ENCODE data around the gene MAF. TPM values are rescaled to one million over a fixed set of nuclear protein-coding genes. Genes with fewer than 3 reads are reported as not detected.

The MAF gene
- total RNA-seq, 1 donor from 2014 or later: 100 TPM

GRCh38 chr16:79592186-79592585 lies 8.4 kb downstream of the MAF start:
- DNase-seq (ENCODE audit: low spot score): no peak

- DNase-seq (ENCODE audit: low spot score): no peak
Measured at GRCh38 chr16:79589601-79590102, 10.9 kb downstream of the MAF start.

- DNase-seq (ENCODE audit: low spot score): no peak
Measured at GRCh38 chr16:79587897-79588296, 12.6 kb downstream of the MAF start.

- no peak for DNase-seq (ENCODE audit: low spot score)
Measured at GRCh38 chr16:79587296-79587695, 13.2 kb downstream of the MAF start.

GRCh38 chr16:79582789-79583188 lies 17.7 kb downstream of the MAF start:
- no peak for DNase-seq (ENCODE audit: low spot score)

GRCh38 chr16:79580453-79581191 lies 19.9 kb downstream of the MAF start:
- DNase-seq (ENCODE audit: low spot score): no peak

- no peak for DNase-seq (ENCODE audit: low spot score)
Measured at GRCh38 chr16:79576602-79577001, 23.9 kb downstream of the MAF start.

- DNase-seq (ENCODE audit: low spot score): no peak
Measured at GRCh38 chr16:79573884-79574283, 26.7 kb downstream of the MAF start.

GRCh38 chr16:79573071-79573470 lies 27.5 kb downstream of the MAF start:
- DNase-seq (ENCODE audit: low spot score): no peak

GRCh38 chr16:79571903-79572535 lies 28.5 kb downstream of the MAF start:
- DNase-seq (ENCODE audit: low spot score): no peak

GRCh38 chr16:79571065-79571902 lies 29.3 kb downstream of the MAF start:
- DNase-seq (ENCODE audit: low spot score): no peak

- DNase-seq (ENCODE audit: low spot score): no peak
Measured at GRCh38 chr16:79564671-79565107, 35.8 kb downstream of the MAF start.

- no peak for DNase-seq (ENCODE audit: low spot score)
Measured at GRCh38 chr16:79563921-79564320, 36.6 kb downstream of the MAF start.

- no peak for DNase-seq (ENCODE audit: low spot score)
Measured at GRCh38 chr16:79562166-79562823, 38.2 kb downstream of the MAF start.

GRCh38 chr16:79561729-79562128 lies 38.8 kb downstream of the MAF start:
- DNase-seq (ENCODE audit: low spot score): no peak

GRCh38 chr16:79560923-79561322 lies 39.6 kb downstream of the MAF start:
- DNase-seq (ENCODE audit: low spot score): no peak

GRCh38 chr16:79560318-79560717 lies 40.2 kb downstream of the MAF start:
- DNase-seq (ENCODE audit: low spot score): no peak

- DNase-seq (ENCODE audit: low spot score): no peak
Measured at GRCh38 chr16:79559532-79559931, 41.0 kb downstream of the MAF start.

- DNase-seq (ENCODE audit: low spot score): no peak
Measured at GRCh38 chr16:79557421-79557820, 43.1 kb downstream of the MAF start.

- DNase-seq (ENCODE audit: low spot score): no peak
Measured at GRCh38 chr16:79554912-79555311, 45.6 kb downstream of the MAF start.

- no peak for DNase-seq (ENCODE audit: low spot score)
Measured at GRCh38 chr16:79550373-79550772, 50.2 kb downstream of the MAF start.

Measured in mesenteric fat pad (tissue), 1 donor.